ENCODE data around the gene CREBZF. TPM values are rescaled to one million over a fixed set of nuclear protein-coding genes. Genes with fewer than 3 reads are reported as not detected.

CREBZF gene
- total RNA-seq, 1 donor from 2014 or later, result 42.8 TPM

DNA sequence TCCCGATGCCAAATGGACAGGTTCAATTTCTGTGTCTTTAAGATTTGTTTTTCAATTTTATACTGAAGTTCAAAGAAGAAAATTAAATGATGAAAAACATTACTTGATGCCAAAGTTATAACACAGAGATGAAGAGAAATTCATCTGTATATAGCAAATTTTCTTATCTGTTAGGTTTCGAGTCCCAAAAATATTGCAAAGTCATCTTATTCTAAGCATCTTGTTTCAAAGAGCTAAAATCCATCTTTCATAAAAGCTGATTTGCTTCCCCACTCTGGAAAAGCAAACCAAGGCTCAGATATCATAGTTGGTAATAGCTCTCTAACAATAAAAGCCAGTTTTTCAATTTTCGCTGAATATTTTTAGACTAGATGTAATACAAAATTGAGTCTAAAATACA, 40.0 kb upstream of the CREBZF start:
- intact Hi-C loops (cut with DNase I), result no loop called here

DNA sequence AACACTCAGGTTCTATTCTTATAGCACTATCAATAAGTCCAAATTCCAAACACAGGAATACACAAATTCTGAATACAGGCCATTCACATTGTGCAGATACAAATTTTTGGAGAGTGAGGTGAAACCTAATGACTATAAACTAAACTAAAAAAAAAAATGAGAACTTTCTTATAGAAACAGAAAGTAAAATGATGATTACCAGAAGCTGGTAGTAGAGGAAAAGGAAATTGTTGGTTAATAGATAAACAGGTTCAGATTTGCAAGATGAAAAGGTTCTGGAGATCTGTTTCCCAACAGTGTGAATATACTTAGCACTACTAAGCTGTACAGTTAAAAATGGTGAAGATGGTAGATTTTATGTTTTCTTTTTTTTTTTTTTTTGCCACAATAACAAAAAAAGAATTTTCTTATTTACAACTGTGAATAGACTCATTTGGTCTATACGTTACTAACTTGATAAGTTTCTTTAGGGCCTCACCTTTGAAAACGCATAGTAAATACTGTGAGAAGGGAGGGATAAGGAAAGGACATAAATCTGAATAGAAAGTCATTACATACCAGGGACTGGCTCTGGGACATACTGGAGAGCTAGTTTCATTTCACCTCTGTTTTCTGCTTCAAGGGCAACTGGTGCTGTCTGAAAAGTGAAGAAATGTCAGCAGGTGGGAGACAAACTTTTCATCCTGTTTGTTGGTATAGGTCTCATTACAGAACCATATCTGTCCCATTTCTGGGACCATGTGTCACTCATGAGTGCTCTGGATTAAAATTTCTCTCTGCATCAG, 35.2 kb upstream of the CREBZF start:
- Histone ChIP-seq H3K4me3 (no peak overlapping the region), H3K27ac (no peak overlapping the region), H3K36me3 (no peaks in the 10 kb centered on the region), H3K9me3 (no peaks in the 10 kb centered on the region), H3K4me1 (no peaks in the 10 kb centered on the region), H3K27me3 (no peaks in the 10 kb centered on the region)
- ATAC-seq, result no peak
- TF ChIP-seq, protein P1, sequence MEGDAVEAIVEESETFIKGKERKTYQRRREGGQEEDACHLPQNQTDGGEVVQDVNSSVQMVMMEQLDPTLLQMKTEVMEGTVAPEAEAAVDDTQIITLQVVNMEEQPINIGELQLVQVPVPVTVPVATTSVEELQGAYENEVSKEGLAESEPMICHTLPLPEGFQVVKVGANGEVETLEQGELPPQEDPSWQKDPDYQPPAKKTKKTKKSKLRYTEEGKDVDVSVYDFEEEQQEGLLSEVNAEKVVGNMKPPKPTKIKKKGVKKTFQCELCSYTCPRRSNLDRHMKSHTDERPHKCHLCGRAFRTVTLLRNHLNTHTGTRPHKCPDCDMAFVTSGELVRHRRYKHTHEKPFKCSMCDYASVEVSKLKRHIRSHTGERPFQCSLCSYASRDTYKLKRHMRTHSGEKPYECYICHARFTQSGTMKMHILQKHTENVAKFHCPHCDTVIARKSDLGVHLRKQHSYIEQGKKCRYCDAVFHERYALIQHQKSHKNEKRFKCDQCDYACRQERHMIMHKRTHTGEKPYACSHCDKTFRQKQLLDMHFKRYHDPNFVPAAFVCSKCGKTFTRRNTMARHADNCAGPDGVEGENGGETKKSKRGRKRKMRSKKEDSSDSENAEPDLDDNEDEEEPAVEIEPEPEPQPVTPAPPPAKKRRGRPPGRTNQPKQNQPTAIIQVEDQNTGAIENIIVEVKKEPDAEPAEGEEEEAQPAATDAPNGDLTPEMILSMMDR (IDR thresholded peaks at IDR 0.05), result no peak
- intact Hi-C loops (cut with DNase I), result loop anchor here (10.0 kb wide), 1 partner anchor 125 kb away; no protein-coding TSS in a partner anchor
- no peak for DNase-seq

More for the DNA sequence above, 40.0 kb upstream of the CREBZF start:
- DNase-seq (no peak), ATAC-seq (no peak)
- Histone ChIP-seq H3K27me3 (no peaks in the 10 kb centered on the region), H3K4me1 (no peaks in the 10 kb centered on the region), H3K4me3 (no peak overlapping the region), H3K27ac (no peak overlapping the region), H3K36me3 (no peaks in the 10 kb centered on the region), H3K9me3 (no peaks in the 10 kb centered on the region)
- TF ChIP-seq, protein P1 (IDR thresholded peaks at IDR 0.05), result no peak

DNA sequence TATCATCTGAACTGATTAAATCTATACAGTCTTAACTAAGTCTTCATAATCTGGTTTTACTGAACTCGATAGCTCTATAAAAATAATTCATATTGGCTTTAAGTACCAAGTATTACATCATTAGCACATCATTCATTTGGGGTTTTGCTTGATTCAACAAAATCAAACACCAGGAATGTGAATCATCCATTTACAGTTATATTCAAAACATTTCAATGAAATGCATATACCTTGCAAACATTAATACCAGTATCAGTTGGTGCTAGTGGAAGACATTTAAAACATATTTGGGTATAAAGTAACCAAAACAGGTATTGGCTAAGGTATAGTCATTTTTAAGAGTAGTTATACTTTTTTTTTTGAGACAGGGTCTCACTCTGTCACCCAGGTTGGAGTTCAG, 33.3 kb upstream of the CREBZF start:
- Histone ChIP-seq H3K4me1 (peaks cover 4% of the 10 kb centered on the region), H3K4me3 (no peak overlapping the region), H3K9me3 (no peaks in the 10 kb centered on the region), H3K36me3 (no peaks in the 10 kb centered on the region), H3K27me3 (no peaks in the 10 kb centered on the region), H3K27ac (no peak overlapping the region)
- TF ChIP-seq, protein P1 (IDR thresholded peaks at IDR 0.05), result no peak
- ATAC-seq (no peak), DNase-seq (no peak)
- intact Hi-C loops (cut with DNase I), result loop anchor here (10.0 kb wide), 1 partner anchor 127 kb away; no protein-coding TSS in a partner anchor

DNA sequence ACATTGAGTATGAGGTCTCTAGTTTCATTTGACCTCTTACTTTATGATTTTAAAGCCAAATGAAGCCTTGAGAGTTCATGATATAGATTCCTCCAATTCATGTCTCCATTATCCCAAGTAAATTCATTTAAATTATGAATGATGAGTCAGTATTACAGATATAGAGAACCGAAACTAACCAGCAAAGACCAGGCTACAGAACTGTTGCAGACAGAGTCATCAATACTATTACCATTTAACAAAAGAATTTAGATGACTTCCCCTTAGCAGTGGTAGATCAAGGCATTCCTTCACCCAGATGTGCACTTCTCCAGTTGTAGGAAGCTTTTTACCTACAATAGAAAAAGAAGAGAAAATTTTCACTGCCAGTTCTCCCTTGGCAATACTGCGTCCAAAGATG, 32.8 kb upstream of the CREBZF start:
- Histone ChIP-seq H3K4me3 (no peak overlapping the region), H3K27me3 (no peaks in the 10 kb centered on the region), H3K4me1 (peaks cover 4% of the 10 kb centered on the region), H3K27ac (no peak overlapping the region), H3K36me3 (no peaks in the 10 kb centered on the region), H3K9me3 (no peaks in the 10 kb centered on the region)
- no peak for DNase-seq
- TF ChIP-seq, protein P1 (IDR thresholded peaks at IDR 0.05), result no peak
- intact Hi-C loops (cut with DNase I), result loop anchor here (10.0 kb wide), 1 partner anchor 127 kb away; no protein-coding TSS in a partner anchor
- no peak for ATAC-seq

- DNase-seq (no peak), ATAC-seq (no peak)
- Histone ChIP-seq H3K27ac (no peak overlapping the region), H3K9me3 (no peaks in the 10 kb centered on the region), H3K36me3 (no peaks in the 10 kb centered on the region), H3K4me1 (peaks cover 4% of the 10 kb centered on the region), H3K4me3 (no peak overlapping the region), H3K27me3 (no peaks in the 10 kb centered on the region)
- intact Hi-C loops (cut with DNase I), result loop anchor here (10.0 kb wide), 1 partner anchor 129 kb away; no protein-coding TSS in a partner anchor
- TF ChIP-seq, protein P1 (IDR thresholded peaks at IDR 0.05), result no peak
These were observed 30.6 kb upstream of the CREBZF start for GRCh38 chr11:85695546-85695945.

Measured in upper lobe of right lung (tissue), 1 donor.